ENCODE data around the gene PTCH1.

Gene PTCH1

GRCh38 chr9:95411054-95411892 is 105.5 kb downstream of the PTCH1 start:
- Histone ChIP-seq H3K27ac (ENCODE audit: extremely low read depth, low read depth, low read length) (no peak overlapping the region), H3K4me1 (ENCODE audit: control insufficient read depth, insufficient read depth, low read length) (peaks cover 3% of the 10 kb centered on the region; the same call in 1 of the 2 replicates), H3K9me3 (ENCODE audit: control insufficient read depth, insufficient read depth, low read depth, low read length) (no peaks in the 10 kb centered on the region), H3K36me3 (ENCODE audit: control insufficient read depth in 2 of 2, insufficient read depth in 1 of 2, low read length in 2 of 2) (no peaks in the 10 kb centered on the region), H3K4me3 (ENCODE audit: low read depth, low read length) (no peak overlapping the region)
- TF ChIP-seq ZFHX2 (tag by site-specific recombination; conservative IDR thresholded peaks at IDR 0.05) (peak; percentile 35), ZNF677 (tag by site-specific recombination; IDR thresholded peaks at IDR 0.05) (no peak)
- ChIA-PET CTCF (no interaction called here), POLR2A (interaction anchor here (1.0 kb wide), 1 partner anchor 94 kb away, joined by 3 read pairs; the partner anchor contains the start of gene FANCC)

DNA sequence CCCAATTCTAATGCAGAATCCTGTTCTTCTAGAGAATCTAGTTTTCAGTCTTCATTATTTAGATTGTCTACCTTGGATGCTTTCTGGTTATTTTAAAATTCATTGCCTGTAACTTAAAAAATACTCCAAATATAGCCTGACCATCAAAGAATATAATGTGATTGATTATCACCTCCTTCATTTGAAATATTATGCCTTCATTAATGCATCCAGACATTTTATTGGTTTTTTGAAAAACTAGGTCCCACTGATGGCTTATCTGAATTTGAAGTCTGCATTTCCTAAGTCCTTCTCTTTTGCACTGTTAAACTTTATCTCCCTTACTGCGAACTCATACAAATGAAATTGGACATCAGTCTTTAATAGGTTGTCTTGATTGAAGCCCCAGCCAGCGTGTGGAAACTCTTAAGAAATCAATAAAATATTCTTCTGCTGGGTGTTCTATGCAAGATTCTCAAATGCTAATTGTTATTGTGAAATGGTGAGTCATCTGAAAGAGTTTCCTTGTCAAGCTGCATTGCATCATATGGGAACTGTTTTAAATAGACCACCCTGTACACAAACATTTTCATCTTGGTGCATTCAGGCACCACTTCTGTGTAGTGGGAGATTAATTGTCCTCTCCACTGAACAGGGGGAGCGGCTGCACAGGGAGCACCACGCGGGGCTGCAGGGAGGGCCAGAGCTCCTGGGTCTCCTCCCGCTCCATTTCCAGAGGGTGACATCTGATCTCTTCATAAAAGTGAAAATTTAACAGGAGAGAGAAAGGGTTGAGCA is 106.9 kb downstream of the PTCH1 start:
- ChIA-PET POLR2A (no interaction called here), CTCF (no interaction called here)
- Histone ChIP-seq H3K36me3 (ENCODE audit: control insufficient read depth in 2 of 2, insufficient read depth in 1 of 2, low read length in 2 of 2) (no peaks in the 10 kb centered on the region), H3K4me1 (ENCODE audit: control insufficient read depth, insufficient read depth, low read length) (peaks cover 3% of the 10 kb centered on the region; the same call in 1 of the 2 replicates), H3K4me3 (ENCODE audit: low read depth, low read length) (no peak overlapping the region), H3K9me3 (ENCODE audit: control insufficient read depth, insufficient read depth, low read depth, low read length) (no peaks in the 10 kb centered on the region), H3K27ac (ENCODE audit: extremely low read depth, low read depth, low read length) (no peak overlapping the region)
- TF ChIP-seq ZNF558 (tag by site-specific recombination; IDR thresholded peaks at IDR 0.05) (no peak), HOXD13 (CRISPR knock-in tag; IDR thresholded peaks at IDR 0.05; ENCODE audit: borderline replicate concordance) (no peak), FEZF1 (tag by site-specific recombination; IDR thresholded peaks at IDR 0.05) (no peak), ZNF184 (tag by site-specific recombination; IDR thresholded peaks at IDR 0.05) (no peak), SCRT1 (tag by site-specific recombination; IDR thresholded peaks at IDR 0.05; ENCODE audit: borderline replicate concordance) (no peak), ZNF449 (tag by site-specific recombination; IDR thresholded peaks at IDR 0.05) (peak; percentile 21; the same call in 1 of the 2 replicates), ZBTB17 (tag by site-specific recombination; IDR thresholded peaks at IDR 0.05) (0 out of 2 replicates have a peak, but pooled peaks have one; percentile 24), ZNF157 (tag by site-specific recombination; IDR thresholded peaks at IDR 0.05) (no peak), ZNF660 (tag by site-specific recombination; IDR thresholded peaks at IDR 0.05) (peak; percentile 23; the same call in 1 of the 2 replicates), PRDM4 (tag by site-specific recombination; IDR thresholded peaks at IDR 0.05) (no peak), SALL2 (tag by site-specific recombination; IDR thresholded peaks at IDR 0.05; ENCODE audit: borderline replicate concordance) (no peak), ZNF629 (tag by site-specific recombination; IDR thresholded peaks at IDR 0.05) (peak; percentile 63), EGR2 (tag by site-specific recombination; IDR thresholded peaks at IDR 0.05; ENCODE audit: low read depth) (no peak), ZEB2 (tag by site-specific recombination; IDR thresholded peaks at IDR 0.05) (peak; percentile 65; the same call in 1 of the 2 replicates), ZNF639 (tag by site-specific recombination; IDR thresholded peaks at IDR 0.05) (no peak), ZNF654 (tag by site-specific recombination; IDR thresholded peaks at IDR 0.05; ENCODE audit: low read depth) (no peak), IKZF3 (tag by site-specific recombination; IDR thresholded peaks at IDR 0.05) (peak; percentile 26; the same call in 1 of the 2 replicates)
- TF ChIP-seq, protein P1, sequence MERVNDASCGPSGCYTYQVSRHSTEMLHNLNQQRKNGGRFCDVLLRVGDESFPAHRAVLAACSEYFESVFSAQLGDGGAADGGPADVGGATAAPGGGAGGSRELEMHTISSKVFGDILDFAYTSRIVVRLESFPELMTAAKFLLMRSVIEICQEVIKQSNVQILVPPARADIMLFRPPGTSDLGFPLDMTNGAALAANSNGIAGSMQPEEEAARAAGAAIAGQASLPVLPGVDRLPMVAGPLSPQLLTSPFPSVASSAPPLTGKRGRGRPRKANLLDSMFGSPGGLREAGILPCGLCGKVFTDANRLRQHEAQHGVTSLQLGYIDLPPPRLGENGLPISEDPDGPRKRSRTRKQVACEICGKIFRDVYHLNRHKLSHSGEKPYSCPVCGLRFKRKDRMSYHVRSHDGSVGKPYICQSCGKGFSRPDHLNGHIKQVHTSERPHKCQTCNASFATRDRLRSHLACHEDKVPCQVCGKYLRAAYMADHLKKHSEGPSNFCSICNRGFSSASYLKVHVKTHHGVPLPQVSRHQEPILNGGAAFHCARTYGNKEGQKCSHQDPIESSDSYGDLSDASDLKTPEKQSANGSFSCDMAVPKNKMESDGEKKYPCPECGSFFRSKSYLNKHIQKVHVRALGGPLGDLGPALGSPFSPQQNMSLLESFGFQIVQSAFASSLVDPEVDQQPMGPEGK (tag by site-specific recombination; IDR thresholded peaks at IDR 0.05), result 0 out of 2 replicates have a peak, but pooled peaks have one; percentile 24
- TF ChIP-seq, protein P2, sequence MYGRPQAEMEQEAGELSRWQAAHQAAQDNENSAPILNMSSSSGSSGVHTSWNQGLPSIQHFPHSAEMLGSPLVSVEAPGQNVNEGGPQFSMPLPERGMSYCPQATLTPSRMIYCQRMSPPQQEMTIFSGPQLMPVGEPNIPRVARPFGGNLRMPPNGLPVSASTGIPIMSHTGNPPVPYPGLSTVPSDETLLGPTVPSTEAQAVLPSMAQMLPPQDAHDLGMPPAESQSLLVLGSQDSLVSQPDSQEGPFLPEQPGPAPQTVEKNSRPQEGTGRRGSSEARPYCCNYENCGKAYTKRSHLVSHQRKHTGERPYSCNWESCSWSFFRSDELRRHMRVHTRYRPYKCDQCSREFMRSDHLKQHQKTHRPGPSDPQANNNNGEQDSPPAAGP (tag by site-specific recombination; IDR thresholded peaks at IDR 0.05), result peak; percentile 86

Measured in HEK293 (cell line).